KOPT-K1 (cell line): ENCODE data around the gene NUMB.

Source experiments
- H3K27ac ChIP-seq: fragments of 200-600 bp; sonication (generic); 2 replicates; pipeline ENCODE4 v1.5.1; 2016; ENCODE audit warnings: antibody characterized with exemption, mild to moderate bottlenecking, low read depth, low read length; ENCODE audit not compliant: poor library complexity, severe bottlenecking
- H3K36me3 ChIP-seq: fragments of 200-600 bp; sonication (generic); 2 replicates; pipeline ENCODE4 v1.5.1; 2017; ENCODE audit warnings: antibody characterized with exemption, mild to moderate bottlenecking, low read length, moderate library complexity; ENCODE audit not compliant: insufficient read depth
- H3K9me3 ChIP-seq: fragments of 200-600 bp; sonication (generic); 2 replicates; pipeline ENCODE4 v1.5.1; 2017; ENCODE audit warnings: antibody characterized with exemption, low read length, mild to moderate bottlenecking; ENCODE audit not compliant: insufficient read depth, poor library complexity, severe bottlenecking

The NUMB gene

DNA sequence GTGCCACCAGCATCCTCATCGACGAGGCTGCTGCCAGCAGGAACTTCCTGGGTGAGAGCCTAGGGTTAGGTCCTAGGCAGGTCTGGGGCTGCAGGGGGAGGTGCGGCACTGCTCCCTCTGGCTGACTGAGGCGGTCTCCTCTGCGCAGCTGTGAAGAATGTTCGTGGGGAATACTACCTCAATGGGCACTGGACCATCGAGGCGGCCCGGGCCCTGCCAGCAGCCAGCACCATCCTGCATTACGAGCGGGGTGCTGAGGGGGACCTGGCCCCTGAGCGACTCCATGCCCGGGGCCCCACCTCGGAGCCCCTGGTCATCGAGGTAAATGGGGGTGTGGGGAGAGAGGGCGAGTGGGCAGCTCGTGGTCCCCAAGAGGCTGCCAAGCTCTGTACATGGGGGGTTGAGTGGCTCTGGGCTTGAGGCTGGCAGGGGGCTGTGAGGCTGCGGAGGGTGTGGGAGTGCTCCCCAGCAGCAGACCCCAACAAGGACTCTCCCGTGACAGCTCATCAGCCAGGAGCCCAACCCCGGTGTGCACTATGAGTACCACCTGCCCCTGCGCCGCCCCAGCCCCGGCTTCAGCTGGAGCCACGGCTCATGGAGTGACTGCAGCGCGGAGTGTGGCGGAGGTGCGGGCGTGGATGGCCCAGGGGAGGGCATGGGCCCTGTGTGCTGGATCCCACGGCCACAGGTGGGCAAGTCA lies 206.7 kb downstream of the NUMB start:
- H3K9me3 ChIP-seq = no peaks in the 10 kb centered on the region
- no peak overlapping the region for H3K27ac ChIP-seq
- H3K36me3 ChIP-seq = no peaks in the 10 kb centered on the region

DNA sequence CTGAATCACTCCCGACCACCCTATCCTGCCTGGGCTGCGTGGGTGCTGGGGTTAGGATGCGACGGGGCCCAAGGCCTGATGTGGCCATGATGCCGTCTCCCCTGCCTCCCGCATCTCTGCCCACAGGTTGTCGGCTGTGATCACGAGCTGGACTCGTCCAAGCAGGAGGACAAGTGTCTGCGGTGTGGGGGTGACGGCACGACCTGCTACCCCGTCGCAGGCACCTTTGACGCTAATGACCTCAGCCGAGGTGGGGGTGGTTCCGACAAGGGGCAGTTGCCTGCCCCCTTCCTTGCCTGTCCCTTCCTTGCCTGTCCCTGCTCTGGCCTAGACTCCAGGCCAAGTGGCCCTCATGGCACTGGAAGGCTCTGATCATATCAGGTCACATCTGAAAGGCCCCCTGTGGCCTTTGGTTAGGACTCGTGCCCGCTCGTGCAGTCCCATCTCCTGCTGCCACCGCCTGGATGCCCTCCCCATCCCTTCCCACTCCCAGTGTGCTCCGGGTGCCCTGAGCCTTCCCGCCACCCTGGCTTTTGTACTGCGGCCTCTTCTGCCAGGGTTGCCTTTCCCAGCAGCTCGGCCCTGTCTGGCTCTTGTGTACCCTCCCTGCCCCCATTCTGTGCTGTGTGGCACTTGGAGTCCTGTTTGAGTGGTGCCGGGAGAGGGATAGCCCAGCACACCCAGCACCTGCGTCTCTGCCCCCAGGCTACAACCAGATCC lies 207.4 kb downstream of the NUMB start:
- H3K36me3 ChIP-seq = no peaks in the 10 kb centered on the region
- H3K9me3 ChIP-seq = no peaks in the 10 kb centered on the region
- H3K27ac ChIP-seq = no peak overlapping the region

DNA sequence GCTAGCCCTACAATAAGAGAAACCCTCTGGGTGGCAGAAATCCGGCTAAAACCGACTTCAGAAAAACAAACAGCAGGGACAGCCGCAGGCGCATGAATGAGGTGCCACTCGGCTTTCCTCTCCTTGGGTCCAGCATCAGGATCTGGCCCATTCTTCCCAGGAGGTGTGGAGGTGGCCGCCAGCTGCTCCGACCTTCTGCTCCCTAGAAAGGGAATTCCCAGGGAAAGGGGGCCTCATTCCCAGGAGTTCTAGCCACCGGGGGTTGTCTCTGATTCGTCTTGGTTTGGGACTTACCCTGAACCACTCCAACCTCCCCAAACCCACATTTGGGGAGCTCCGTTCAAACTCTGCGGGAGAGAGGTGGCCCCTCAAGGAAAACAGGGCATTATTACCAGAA lies 208.0 kb downstream of the NUMB start:
- Histone ChIP-seq H3K27ac (no peak overlapping the region), H3K9me3 (no peaks in the 10 kb centered on the region), H3K36me3 (no peaks in the 10 kb centered on the region)

DNA sequence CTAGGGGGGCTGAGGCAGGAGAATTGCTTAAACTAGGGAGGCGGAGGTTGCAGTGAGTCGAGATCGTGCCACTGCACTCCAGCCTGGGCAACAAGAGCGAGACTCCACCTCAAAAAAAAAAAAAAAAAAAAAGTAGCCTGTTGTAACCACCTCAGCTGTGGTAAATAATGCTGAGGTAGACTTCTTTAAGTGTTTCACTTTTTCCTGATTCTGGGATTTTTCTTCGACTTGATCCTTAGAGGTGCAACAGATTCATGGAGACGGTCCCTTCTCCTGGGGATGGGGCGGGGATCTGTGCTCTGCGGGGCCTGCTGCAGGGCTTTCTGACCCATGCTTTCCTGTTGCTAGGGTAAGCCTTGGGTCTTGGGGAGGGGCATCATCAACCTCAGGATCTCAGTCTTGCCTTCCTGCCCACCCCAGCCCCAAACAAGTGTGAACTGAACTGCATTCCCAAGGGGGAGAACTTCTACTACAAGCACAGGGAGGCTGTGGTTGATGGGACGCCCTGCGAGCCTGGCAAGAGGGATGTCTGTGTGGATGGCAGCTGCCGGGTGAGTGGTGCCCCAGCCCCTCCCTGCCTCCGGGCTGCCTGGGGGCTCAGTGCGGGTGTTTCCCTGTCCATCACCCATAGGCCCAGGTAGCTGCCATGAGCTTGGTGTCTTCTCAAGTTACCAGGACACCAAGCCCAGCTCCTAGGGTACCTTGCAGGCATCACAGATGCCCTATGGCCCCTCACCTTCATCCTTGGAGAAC lies 208.6 kb downstream of the NUMB start:
- H3K27ac ChIP-seq = no peak overlapping the region
- no peaks in the 10 kb centered on the region for H3K36me3 ChIP-seq
- no peaks in the 10 kb centered on the region for H3K9me3 ChIP-seq

DNA sequence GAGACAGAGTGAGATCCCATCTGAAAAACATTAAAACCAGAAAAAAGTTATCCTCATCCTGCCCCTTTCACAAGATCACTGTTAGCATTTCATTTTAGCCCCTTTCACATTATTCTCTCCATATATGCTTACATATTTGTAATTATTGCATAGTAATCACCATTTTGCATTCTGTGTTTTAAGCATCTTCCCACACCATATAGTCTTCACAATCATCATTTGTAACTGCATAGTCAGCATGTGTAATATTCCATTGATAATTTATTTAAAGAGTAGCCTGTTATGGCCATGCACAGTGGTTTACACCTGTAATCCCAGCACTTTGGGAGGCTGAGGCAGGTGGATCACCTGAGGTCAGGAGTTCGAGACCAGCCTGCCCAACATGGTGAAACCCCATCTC lies 209.2 kb downstream of the NUMB start:
- no peaks in the 10 kb centered on the region for H3K36me3 ChIP-seq
- H3K27ac ChIP-seq = no peak overlapping the region
- H3K9me3 ChIP-seq = no peaks in the 10 kb centered on the region

DNA sequence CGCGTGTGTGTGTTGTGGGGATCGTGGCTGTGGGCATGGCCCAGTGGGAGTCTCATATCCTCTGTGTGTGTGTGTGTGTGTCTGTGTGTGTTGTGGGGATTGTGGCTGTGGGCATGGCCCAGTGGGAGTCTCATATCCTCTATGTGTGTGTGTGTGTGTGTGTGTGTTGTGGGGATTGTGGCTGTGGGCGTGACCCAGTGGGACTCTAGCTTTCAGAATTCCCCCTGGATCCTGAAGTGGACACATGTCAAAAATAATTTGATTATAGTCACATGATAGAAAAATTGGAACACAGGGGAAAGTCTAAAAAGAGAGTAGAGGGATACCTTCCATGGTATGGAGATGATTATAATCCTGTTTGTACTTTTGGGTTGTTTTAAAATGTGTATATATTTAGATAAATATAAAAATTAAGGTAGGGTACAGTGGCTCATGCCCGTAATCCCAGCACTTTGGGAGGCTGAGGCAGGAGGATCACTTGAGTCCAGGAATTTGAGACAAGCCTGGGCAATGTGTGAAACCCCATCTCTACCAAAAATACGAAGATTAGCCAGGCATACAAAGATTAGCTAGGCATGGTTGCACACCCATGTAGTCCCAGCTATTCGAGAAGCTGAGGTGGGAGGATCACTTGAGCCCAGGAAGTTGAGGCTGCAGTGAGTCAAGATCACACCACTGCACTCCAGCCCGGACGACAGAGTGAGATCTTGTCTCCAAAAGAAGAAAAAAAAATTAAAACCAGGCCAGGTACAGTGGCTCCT lies 210.1 kb downstream of the NUMB start:
- no peaks in the 10 kb centered on the region for H3K36me3 ChIP-seq
- H3K27ac ChIP-seq = no peak overlapping the region
- no peaks in the 10 kb centered on the region for H3K9me3 ChIP-seq

DNA sequence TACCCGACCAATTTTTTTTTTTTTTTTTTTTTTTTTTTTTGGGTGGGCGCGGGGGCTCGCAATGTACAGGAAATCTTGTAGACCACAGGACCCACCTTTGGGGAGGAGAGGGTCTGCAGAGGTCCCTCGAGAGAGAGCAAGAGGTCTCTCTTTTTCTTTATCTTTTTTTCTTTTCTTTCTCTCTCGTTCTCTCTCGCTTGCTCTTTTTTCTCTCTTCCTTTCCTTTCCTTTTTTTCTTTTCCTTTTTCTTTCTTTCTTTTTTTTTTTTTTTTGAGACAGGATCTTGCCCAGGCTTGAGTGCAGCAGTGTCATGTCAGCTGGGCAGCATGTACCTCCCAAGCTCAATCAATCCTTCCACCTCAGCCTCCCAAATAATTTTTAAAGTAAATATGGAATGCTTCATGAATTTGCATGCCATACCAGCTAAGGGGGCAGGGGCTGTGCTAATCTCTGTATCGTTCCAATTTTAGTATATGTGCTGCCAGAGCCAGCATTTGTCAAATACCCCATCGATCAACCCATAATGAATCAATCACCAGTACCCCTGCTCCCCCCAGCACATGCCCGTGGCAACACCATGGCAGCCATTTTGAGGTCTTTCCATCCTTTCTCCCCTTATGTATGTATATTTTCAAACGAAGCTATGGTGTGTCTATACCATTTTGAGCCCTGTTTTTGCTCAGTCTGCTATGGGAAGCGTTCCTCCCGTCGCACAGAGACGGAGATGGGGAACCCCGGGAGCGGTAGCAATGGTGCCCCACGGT lies 211.8 kb downstream of the NUMB start:
- Histone ChIP-seq H3K27ac (no peak overlapping the region), H3K36me3 (no peaks in the 10 kb centered on the region), H3K9me3 (no peaks in the 10 kb centered on the region)

DNA sequence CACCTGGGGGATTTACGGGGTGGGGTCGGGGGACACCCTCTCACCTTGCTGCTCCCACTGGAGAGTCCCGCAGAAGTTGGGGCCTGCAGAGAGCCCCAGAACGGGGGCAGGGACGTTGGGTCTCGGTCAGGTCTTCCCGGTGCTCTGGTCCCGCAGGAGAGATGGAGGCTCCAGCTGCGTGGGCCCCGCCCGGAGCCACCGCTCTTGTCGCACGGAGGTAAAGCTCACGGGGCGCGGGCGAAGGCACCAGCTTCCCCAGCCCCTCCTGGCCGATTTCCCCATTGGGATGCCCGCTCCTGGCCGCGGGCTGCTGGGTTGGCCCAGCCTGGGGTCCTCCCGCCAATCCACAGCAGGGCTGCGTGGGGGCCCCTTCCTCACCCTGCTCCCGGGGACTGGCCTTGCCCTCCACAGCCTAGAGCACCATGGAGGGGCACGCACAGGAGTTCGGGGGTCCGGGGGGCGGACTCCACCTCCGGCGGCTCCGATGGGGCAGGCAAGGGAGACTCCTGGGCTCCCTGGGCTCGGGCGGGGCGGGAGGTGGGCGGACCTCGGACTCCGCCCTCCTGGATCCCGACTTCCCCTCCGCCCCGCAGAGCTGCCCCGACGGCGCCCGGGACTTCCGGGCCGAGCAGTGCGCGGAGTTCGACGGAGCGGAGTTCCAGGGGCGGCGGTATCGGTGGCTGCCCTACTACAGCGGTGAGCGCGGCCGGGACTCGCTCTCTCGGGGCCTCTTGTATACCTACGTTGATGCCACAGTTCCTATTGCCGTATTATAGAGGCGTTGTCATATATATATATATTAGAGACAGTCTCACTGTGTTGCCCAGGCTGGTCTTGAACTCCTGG lies 212.6 kb downstream of the NUMB start:
- H3K36me3 ChIP-seq = no peaks in the 10 kb centered on the region
- H3K9me3 ChIP-seq = no peaks in the 10 kb centered on the region
- H3K27ac ChIP-seq = no peak overlapping the region

DNA sequence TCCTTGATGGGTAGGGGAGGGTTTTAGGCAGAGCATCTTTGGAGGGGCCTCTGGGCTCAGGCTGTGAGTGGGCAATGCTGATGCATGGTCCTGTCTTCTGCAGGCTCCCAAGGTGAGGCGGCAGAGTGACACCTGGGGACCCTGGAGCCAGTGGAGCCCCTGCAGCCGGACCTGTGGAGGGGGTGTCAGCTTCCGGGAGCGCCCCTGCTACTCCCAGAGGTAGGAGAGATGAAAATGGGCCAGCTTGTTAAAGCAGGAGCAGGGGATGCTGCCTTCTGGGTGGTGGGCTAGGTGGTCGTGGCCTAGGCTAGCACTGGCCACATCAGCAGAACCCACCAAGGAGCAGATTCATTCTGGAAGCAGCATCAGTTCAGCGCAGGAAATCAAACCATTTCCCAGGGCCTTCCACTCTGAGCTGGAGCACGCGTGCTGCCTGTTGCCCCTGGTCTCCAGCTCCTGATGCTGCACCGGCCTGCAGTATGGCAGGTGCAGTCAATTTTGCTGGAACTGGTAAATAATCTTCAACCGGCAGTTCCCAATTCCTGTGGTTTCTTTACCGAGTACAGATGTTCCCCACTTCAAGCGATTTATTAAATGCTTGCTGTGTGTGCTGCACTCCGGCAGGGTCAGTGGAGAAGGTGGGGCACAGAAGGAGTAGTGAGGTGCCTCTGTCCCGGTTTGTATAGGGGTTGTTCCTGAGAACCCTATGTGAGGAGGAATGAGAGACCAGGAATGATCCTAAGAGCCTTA lies 213.6 kb downstream of the NUMB start:
- H3K9me3 ChIP-seq = no peaks in the 10 kb centered on the region
- no peak overlapping the region for H3K27ac ChIP-seq
- no peaks in the 10 kb centered on the region for H3K36me3 ChIP-seq

DNA sequence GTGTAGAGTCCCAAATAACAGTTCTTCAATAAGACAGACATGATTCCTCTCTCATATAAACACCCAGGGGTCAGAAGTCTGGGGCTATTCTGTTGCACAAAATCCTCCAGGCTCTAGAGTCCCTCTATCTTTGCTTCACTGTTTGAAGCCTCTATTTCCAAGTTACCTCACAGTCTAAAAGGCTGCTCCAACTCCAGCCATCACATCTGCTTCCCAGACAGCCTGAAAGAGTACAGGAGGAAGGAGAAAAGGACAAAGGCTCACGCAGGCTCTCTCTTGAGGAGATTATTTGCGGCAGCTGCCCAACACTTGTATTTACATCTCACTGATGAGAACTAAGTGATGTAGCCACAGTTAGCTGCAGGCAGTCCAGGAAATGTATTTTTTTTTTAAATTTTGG lies 214.6 kb downstream of the NUMB start:
- Histone ChIP-seq H3K27ac (no peak overlapping the region), H3K36me3 (no peaks in the 10 kb centered on the region), H3K9me3 (no peaks in the 10 kb centered on the region)

DNA sequence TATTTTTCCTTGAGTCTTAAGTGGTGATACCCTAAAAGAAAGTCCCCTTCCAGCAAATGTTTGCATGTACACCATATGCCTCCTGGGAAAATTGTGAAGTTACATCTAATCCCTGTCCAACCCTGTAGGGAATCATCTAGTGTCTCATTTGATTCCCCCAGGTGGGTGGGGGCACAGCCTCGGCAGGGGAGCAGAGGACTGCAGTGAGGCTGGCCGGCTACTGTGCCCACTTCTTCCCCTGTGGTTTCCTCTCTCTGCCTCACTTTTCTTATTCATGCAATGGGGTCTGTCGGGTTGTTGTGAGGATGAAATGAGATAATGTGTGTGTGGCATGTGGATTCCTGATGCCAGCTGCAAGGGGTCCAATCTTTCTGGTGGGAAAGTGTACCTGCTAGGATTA lies 215.0 kb downstream of the NUMB start:
- Histone ChIP-seq H3K27ac (no peak overlapping the region), H3K36me3 (no peaks in the 10 kb centered on the region), H3K9me3 (no peaks in the 10 kb centered on the region)

DNA sequence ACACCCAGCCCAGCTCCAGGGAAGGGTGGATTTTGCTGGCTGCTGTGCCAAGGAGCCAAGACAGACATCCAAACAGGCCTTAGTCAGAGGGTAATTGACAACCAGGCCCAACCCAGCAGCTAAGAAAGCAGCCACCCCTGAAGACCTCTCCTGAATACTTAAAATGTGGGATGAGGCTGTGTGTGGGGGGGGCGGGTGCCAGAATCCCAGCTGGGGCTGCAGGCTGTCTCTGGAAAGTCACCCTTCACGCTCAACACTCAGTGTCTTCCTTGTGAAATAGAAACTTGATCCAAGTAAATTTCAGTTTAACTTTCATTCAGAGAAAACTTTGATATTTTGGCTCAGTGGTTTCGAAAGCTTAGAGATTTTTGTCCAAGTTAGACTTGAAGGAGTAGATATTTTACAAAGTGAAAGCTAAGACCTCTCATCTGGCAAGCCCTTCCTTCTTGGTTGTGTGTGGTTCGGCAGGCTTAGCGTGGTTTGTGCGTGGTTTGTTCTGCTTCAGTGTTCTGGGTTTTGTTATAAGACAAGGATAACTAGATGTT lies 215.9 kb downstream of the NUMB start:
- H3K27ac ChIP-seq = no peak overlapping the region
- no peaks in the 10 kb centered on the region for H3K36me3 ChIP-seq
- no peaks in the 10 kb centered on the region for H3K9me3 ChIP-seq
